ENCODE results near the gene GPHN.

DNA sequence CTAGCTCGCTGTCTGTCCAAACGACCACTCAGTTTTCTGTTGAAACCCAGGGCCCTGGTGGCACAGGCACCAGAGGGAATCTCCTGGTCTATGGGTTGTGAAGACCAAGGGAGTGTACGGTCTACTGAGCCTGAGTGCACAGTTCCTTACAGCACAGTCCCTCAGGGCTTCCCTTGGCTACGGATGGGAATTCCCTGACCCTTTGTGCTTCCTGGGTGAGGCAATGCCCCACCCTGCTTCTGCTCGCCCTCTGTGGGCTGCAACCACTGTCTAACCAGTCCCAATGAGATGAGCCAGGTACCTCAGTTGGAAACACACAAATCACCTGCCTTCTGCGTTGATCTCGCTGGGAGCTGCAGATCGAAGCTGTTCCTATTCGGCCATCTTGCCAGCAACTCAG lies 22.6 kb downstream of the GPHN start:
- TF ChIP-seq, protein P1, sequence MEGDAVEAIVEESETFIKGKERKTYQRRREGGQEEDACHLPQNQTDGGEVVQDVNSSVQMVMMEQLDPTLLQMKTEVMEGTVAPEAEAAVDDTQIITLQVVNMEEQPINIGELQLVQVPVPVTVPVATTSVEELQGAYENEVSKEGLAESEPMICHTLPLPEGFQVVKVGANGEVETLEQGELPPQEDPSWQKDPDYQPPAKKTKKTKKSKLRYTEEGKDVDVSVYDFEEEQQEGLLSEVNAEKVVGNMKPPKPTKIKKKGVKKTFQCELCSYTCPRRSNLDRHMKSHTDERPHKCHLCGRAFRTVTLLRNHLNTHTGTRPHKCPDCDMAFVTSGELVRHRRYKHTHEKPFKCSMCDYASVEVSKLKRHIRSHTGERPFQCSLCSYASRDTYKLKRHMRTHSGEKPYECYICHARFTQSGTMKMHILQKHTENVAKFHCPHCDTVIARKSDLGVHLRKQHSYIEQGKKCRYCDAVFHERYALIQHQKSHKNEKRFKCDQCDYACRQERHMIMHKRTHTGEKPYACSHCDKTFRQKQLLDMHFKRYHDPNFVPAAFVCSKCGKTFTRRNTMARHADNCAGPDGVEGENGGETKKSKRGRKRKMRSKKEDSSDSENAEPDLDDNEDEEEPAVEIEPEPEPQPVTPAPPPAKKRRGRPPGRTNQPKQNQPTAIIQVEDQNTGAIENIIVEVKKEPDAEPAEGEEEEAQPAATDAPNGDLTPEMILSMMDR (conservative IDR thresholded peaks at IDR 0.05 in 1 of 2, IDR thresholded peaks at IDR 0.05 in 1 of 2; ENCODE audit: extremely low read depth in 1 of 2, insufficient read depth in 1 of 2, low read depth in 1 of 2, low read length in 2 of 2) = no peak
- TF ChIP-seq EZH2 (IDR thresholded peaks at IDR 0.05; ENCODE audit: borderline replicate concordance, low read length) = no peak

Data from mammary epithelial cell (primary cell).